ENCODE data around the gene RMI2.

Gene RMI2

GRCh38 chr16:11386054-11386680, 40.9 kb downstream of the RMI2 start:
- no peak for DNase-seq

DNA sequence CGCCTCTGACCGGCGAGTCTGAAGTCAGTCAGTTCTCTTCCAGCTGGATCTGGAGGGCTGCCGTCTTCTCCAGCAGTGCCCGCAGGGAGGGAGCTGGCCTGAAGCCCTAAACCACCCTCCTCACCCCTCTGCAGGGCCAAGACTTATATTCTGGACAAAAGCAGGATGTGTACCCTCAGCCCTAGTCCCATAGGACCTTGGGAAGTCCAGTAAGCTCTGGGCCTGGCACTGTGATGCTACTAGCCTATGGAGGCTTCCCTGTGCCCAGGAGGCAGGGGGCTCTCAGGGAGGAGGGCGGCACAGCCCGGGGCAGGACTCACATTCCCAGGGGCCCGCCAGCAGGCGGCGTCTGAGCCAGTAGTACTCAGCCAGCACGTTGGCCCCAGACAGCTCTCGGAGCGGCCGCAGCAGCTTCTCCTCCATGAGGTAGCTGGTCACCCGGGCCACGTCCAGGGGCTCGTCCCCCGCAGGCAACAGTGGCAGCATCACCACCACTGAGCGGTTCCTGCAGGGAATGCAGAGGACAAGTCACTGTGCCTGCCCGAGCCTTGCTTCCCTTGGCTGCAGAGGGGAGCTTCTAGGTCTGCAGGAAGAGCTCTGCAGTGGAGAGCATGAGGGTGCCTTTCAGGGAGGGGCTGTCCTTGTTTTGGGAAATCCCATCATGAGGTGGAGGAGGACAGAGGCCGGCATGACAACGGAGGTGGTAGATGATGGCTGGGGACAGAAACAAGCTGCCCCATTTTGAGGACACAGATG, 41.7 kb downstream of the RMI2 start:
- DNase-seq = no peak

DNA sequence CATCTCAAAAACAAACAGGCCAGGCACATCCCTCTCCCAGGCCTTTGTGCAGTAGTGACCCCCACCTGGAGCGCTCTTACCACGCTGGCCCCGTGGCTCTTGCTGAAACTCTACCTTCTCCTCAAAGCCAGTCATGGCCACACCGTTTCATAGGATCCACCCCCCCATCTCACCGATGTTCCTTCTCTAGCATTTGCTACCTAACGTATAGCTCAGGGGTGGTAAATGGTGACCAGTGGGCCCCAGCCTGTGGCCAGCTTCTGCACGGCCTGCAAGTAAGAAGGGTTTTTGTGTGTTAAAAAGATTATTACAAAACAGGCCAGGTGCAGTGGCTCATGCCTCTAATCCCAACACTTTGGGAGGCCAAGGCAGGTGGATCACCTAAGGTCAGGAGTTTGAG, 43.8 kb downstream of the RMI2 start:
- no peak for DNase-seq

GRCh38 chr16:11389631-11390565, 44.6 kb downstream of the RMI2 start:
- DNase-seq = no peak

DNA sequence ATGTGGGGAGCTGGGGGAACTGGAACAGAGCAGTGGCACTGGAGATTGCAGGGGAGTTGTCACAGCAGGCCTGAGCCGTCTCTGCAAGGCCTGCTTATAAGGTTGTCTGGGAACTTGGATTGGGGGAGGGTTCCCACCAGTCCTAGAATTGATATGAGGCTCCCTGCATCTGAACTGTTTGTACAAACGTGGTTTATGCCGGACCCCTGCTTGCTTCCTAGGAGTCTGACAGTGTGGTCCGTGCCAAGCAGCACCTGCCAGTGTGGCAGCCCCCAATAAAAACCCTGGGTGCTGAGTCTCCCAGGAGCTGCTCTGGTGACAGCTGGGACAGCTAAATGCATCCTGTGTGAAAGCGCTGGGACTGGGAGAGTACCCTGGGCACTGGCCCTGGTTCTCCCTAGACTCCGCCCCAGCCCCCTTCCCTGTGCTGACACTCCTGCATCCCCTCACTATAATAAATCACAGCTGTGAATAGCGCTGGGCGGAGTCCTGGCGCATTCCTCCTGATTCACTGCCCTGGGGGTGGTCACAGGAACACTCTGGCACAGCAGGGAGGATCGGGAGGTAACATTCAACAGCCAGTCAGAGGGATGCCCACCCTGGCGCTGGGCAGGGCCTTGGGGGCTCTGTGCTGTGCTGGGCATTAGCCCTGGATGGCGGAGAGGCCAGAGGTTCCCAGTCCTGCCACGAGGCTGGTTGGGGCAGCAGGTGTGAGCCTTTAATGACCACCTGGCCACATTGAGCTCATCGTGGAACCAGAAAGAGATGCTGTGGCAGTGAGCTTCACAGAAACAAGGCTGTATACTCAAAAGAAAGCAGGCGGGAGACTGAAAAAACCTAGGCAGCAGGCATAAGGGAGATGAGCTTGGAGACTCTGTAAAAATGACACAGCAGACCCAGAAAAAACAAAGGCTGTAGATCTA, 45.6 kb downstream of the RMI2 start:
- no peak for DNase-seq

- no peak for DNase-seq
Measured at GRCh38 chr16:11391576-11391975, 46.3 kb downstream of the RMI2 start.

GRCh38 chr16:11392041-11392581, 46.9 kb downstream of the RMI2 start:
- no peak for DNase-seq

DNA sequence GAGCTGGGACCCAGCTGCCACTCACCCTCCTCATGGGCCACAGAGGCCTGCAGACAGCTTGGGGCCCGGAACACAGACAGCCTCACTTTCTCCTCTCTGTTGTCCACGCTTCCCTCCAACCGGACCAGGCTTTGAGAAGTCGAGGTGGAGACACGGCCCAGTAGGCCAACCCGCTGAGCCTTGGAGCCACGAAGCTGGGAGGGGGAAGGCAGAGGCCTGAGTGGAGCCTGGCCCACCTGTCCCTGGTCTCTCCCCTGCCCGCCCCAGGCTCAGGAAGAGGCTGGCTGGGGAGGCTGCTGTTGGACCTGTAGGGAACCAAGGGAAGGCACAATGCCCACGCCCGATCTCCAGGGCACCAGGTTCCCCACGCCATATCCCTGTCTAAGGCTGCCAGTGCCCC, 48.1 kb downstream of the RMI2 start:
- no peak for DNase-seq

DNA sequence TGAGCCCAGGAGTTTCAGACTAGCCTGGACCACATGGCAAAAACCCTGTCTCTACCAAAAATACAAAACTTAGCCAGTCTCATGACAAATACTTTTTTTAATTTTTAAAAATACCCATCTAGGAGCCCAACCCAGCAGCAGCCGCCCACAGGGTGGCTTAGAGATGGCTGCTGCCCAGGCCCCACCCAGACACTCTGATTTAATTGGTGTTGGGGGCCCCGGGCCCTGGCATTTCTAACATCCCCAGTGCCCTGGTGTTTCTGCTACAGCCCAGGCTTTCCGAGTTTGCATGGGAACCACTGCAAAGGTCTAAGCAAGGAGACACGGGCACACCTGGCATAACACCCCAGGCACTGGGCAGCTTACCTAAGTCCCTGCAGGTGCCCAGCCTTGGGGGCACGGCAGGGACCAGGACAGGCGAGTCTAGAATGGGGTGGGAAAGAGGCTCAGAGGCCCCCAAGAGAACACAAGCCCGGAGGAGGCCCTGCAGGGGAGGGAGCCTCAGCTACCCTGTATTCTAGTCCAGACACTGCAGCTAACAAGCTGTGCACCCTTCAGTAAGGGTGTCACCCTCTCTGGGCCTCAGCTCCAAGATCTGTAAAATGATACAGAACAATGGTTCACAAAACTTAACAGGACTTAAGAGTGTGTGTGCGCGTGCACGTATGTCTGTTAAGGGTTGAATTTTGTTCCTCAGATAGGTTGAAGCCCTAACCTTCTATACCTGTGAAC, 48.8 kb downstream of the RMI2 start:
- no peak for DNase-seq

DNA sequence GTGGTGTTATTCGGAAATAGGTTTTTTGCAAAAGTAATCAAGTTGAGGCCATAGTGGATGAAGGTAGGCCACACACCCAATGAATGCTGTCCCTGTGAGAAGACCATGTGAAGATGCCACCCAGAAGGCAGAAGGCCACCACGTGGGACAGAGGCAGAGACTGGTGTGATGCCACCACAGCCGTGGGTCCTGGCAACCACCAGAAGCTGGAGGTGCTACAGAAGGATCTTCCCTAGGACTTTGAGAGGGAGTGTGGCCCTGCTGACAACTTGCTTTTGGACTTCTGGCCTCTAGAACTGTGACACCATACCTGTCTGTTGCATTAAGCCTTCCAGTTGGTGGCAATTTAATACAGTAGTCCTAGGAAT, 49.3 kb downstream of the RMI2 start:
- no peak for DNase-seq

DNA sequence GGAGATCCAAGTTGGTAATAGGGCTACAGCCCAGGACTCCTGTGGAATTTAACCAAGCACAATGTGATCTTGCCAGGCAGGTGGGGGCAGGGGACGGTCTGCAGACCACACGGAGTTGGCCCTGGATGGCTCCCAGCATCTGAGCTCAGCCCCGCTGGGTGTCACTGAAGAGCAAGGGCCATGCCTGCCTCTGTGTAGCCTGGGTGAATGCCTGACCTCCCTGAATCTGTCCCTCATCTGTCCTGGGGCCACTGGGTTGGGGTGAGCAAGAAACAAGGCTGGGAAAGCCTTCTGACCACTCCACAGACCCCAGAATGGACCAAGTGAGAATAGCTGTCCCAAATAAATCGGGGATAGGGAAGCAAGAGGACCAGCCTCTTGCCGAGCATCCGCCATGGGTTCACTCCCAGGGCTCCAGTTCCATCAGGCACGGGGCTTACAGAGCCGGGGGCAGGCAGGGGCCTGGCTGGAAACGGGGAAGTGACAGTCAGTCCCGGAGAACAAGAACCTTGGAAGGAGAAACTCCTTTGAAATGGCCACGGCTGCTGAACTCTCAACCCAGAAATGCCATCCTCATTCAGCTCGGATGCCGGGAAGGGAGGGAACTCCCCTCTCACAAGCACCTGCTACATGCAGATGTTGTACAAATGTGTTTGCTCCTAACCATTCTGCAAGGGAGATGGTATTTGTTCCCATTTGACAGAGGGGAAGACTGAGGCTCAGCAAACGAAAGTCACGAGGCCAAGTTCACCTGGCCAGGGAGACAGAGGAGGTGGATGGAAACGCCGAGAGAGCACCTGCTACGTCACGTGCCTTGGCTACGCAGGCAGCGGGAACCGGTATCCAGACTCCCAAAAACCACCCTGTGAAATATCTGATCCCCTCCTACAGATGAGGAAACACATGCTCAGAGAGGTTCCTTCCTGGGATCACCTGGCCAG, 50.0 kb downstream of the RMI2 start:
- DNase-seq = no peak

- no peak for DNase-seq
Measured at GRCh38 chr16:11395949-11396240, 50.6 kb downstream of the RMI2 start.

GRCh38 chr16:11396241-11397048, 51.2 kb downstream of the RMI2 start:
- DNase-seq = peak in 1 of 2 donors; percentile 36

GRCh38 chr16:11398136-11398535, 52.9 kb downstream of the RMI2 start:
- no peak for DNase-seq

DNA sequence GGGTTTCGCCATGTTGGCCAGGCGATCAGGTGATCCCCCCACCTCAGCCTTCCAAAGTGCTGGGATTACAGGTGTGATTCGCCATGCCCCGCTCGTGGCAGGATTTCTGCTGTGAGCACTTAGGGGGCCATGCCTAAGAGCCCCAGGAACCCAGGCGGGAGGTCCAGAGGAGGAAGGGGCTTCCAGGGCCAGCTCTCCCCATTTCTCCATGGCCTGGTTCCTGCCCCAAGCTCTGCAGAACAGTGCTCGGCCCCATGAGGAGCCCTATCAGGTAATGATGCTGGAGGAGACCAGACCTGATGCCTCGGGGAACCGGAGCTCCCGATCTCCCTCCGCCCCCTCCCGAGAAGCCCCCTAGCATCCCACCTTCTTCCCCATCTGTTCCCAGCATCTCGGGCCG, 53.6 kb downstream of the RMI2 start:
- no peak for DNase-seq

DNA sequence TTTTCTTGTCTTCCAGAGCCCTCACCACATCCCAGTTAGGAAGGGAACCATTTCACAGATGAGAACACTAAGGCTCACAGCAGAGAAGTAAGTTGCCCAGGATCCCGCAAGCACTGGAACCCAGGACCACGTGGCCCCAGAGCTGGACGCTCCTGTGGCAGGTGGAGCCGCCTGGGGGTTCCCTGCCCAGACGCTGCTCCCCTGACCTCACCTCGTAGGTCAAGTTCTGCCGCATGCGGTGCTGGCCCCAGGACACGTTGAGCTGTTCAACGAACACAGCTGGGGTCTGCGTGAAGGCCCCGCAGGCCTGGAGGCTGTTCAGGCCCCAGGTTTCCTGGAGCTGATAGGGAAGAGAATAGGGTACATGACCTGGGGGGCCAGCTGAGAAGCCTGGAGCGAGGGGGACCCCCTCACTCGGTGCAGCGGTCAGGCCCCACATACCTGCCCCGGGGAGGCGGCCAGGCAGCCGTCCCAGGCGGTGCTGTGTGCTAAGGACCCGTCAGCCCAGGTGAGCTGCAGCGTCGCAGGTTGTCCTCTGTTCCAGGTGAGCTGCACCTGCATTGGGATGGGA, 54.1 kb downstream of the RMI2 start:
- no peak for DNase-seq

- DNase-seq = no peak
Measured at GRCh38 chr16:11400076-11400475, 54.8 kb downstream of the RMI2 start.
